HG02759 (cell line): ENCODE data around the gene AGO4.
"Not testable (repeated sequence)": the region's sequence is repeated elsewhere in the genome, so short reads cannot be mapped to it uniquely, and the experiment has no call there.

Source experiments
- ATAC-seq: cut with Tn5 transposase; IDR thresholded peaks from one replicate; pipeline ENCODE4 v1.9.1; 2021; ENCODE audit warnings: mild to moderate bottlenecking, moderate library complexity; ENCODE audit not compliant: unreplicated experiment

Gene AGO4

DNA sequence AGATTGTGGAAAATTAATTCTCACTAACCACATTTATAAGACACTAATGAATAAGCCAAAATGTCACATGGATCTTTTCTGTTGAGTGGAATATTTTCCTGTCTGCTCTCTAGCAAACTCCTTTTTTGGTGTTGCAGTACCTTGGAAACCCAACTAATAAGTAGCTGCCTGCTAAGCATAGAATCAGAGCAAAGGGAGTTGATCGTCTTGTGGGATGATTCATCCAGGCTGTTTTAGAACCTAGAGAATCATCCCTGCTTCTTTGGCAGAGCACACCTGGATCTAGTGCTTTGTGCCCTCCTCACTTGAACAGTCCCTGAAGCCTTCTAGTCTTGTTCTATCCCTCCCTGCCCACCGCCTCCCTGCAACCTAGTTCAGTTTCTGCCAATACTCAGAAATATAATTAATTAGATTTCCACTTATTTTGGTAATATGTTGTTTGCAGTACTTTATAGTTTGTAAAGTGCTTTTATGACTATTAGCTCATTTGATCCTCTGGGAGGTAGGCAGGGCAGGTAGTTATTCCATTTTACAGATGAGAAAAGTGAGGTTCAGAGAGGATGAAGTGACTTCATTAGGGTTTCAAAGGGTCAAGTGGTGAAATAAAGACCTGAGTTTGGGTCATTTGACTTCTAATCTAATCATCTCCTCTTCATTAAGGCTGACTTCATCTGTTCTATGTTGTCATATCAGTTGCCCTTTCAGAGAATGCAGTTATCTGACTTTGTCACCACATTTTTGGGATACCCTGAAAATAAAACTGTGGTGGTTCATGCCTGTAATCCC, 2.5 kb downstream of the AGO4 start:
- no peak for ATAC-seq

GRCh38 chr1:35812754-35813153, 4.9 kb downstream of the AGO4 start:
- not testable (repeated sequence) for ATAC-seq

DNA sequence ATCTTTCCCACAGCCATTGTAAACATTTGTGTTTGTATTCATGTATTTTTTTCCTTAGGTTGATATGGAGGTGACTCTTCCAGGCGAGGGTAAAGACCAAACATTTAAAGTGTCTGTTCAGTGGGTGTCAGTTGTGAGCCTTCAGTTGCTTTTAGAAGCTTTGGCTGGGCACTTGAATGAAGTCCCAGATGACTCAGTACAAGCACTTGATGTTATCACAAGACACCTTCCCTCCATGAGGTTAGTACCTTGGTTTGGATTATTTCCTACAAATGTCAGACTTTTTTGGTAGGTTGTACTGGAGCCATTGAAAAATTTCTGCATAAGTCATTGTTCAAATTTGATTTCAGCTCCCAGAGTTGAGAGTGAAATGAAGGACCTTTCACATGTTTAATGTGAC, 17.4 kb downstream of the AGO4 start:
- ATAC-seq: no peak

GRCh38 chr1:35832276-35832905, 24.6 kb downstream of the AGO4 start:
- ATAC-seq: no peak

GRCh38 chr1:35833395-35833794, 25.6 kb downstream of the AGO4 start:
- ATAC-seq: no peak

GRCh38 chr1:35834218-35834617, 26.4 kb downstream of the AGO4 start:
- ATAC-seq: no peak

DNA sequence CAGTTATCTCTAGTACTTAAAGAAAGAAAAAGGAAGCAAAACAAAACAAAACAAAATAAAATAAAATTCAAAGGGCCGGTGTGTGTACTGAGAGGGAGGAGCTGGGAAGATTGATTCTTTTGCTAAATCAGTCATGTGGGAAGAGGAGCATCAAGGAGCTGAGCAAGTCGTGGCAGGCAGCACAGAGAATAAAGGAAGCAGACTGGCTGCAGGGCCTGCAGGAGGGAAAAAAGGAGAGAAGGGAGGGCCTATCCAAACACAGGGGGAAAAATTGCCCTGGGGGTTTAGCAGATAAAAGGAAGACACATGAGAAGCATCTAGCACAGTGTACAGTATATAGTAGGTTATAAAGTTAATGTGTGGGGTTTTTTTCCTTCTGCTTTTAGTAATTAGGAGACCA, 27.6 kb downstream of the AGO4 start:
- ATAC-seq: no peak

DNA sequence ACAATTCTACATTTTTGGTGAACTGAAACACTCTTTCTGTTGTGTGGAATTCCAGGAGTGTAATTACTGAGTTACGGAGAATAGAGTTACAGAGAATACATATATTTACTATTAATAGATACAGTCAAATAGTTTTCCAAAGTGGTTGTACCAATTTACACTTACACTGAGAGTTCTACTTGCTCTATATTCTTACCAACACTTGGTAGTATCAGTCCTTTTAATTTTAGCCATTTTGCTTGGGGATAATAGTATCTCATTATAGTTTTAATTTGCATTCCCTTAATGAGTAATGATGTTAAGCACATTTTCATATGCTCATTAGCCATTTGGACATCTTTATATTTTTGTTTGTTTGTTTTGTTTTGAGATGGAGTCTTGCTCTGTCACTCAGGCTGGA, 28.9 kb downstream of the AGO4 start:
- no peak for ATAC-seq

DNA sequence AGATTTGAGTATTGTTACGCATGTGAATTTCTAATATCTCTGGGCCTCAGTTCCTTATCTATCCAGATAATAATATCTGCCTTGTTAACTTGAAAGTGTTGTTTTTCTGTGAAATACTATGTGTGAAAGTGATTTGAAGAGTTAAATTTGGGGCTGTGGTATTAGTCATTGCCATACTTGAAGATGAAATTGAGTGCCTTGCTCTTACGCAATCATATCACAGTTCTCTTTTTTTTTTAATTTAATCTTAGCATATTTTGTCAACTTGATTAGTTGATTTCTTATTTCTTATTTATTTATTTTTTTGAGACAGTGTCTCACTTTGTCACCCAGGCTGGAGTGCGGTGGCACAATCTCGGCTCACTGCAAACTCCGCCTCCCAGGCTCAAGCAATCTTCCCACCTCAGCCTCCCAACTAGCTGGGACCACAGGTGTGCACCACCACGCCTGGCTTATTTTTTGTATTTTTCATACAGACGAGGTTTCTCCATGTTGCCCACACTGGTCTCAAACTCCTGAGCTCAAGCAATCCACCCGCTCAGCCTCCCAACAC, 31.0 kb downstream of the AGO4 start:
- ATAC-seq: no peak

DNA sequence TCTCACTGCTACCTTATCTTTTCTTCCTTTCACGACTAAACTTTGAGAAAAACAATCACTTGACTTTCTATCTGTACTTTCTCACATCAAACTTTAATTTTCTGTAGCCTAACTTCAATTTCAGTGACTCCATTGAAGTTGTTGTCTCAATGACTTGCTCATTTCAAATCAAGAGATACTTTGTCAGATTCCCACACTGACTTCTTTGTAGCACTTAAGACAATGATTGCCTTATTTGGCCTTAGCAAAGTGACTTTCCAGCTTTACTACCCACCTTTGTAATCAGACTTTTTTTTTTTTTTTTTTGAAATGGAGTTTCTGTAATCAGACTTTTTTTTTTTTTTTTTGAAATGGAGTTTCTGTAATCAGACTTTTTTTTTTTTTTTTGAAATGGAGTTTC, 37.0 kb downstream of the AGO4 start:
- ATAC-seq: no peak

DNA sequence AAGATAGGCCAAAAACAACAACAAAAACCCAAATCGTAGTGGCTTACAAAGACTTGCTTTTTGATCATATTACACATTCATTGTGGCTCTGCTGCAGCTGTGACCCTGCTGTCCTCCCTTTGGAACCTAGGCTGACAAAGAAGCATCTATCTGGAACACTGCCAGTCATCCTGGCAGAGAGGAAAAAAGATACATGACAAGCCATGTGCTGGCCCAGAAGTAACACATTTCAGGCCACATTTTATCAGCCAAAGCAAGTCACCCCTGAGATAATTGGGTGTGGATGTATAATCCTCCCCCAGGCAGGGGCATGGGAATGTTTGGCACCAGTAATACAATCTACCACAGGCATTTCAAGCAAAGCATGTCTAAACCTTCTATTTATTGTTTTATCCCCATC, 38.0 kb downstream of the AGO4 start:
- ATAC-seq: no peak

- ATAC-seq: no peak
Measured at GRCh38 chr1:35847935-35848565, 40.2 kb downstream of the AGO4 start.

GRCh38 chr1:35850051-35850450, 42.2 kb downstream of the AGO4 start:
- no peak for ATAC-seq

DNA sequence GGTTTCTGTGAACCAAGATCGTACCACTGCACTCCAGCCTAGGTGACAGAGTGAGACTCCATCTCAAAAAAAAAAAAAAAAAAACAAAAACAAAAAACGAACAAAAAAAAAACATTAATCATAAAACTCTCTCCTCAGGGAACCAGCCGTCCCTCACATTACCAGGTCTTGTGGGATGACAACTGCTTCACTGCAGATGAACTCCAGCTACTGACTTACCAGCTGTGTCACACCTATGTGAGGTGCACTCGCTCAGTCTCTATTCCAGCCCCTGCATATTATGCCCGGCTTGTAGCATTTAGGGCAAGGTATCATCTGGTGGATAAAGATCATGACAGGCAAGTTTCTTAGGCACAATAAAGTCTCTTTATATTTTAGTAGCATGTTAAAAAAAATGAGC, 42.9 kb downstream of the AGO4 start:
- ATAC-seq: no peak

GRCh38 chr1:35851132-35851869, 43.5 kb downstream of the AGO4 start:
- ATAC-seq: no peak

DNA sequence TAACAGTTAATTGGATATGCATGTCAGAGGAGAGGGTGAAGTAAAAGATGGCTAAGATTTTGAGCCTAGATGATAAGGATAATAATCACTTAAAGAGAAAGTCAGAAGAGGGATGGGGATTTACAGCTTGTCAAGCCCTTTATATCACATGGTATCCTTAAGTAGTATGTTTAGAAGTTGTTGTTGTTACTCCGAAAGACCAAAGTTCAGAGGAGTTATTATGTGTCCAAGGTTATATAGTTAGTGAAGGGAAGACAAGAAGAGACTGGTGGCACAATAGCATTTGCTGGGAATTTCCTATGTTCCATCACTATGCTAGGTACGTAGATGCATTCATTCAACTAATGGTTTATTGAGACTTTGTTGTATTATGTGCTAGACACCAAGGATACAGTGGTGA, 44.4 kb downstream of the AGO4 start:
- no peak for ATAC-seq

GRCh38 chr1:35854989-35855700, 47.3 kb downstream of the AGO4 start:
- ATAC-seq: no peak

- ATAC-seq: no peak
Measured at GRCh38 chr1:35856964-35857363, 49.1 kb downstream of the AGO4 start.

GRCh38 chr1:35857830-35858229, 50.0 kb downstream of the AGO4 start:
- no peak for ATAC-seq

DNA sequence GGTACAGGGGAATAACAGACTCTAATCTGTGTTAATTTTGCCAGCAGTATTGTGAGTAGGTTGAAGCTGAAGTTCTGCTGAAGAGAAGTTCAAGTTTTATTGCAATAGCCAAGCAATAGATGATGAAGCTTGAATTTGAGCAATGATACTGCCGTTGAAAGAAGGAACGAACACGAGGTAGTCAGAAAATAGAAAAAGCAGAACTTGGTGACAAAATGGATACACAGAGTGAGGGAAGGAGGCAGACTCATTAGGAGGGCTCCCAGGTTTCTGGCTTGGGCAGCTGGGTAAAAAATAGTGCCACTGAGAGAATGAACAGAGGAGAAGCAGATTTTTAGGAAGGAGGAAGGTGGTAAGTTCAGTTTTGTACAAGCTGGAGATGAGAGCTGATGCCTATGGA, 52.9 kb downstream of the AGO4 start:
- ATAC-seq: no peak

GRCh38 chr1:35863136-35863535, 55.3 kb downstream of the AGO4 start:
- no peak for ATAC-seq
